Neural progenitor cell (in vitro differentiated cells): ENCODE results near the gene ACTRT2. TPM values are rescaled to one million over a fixed set of nuclear protein-coding genes. Genes with fewer than 3 reads are reported as not detected.

Source experiments
- DNase-seq: peaks from one replicate; pipeline ENCODE4 v3.0.0-alpha.2; 2016; ENCODE audit warnings: low spot score
- H2AFZ ChIP-seq: fragments of 200-600 bp; sonication (generic); replicated peaks from 2 replicates; pipeline ENCODE4 v1.6.1; 2016; ENCODE audit warnings: antibody characterized with exemption
- H3F3A ChIP-seq: fragments of 200-600 bp; sonication (generic); 2 replicates; pipeline ENCODE4 v1.6.1; 2016; ENCODE audit warnings: antibody characterized with exemption, low read depth
- H3K27ac ChIP-seq: fragments of 200-600 bp; sonication (generic); 2 replicates; pipeline ENCODE4 v1.5.1; 2016; ENCODE audit warnings: mild to moderate bottlenecking
- H3K27me3 ChIP-seq: fragments of 200-600 bp; sonication (generic); 2 replicates; pipeline ENCODE4 v1.6.1; 2016; ENCODE audit warnings: mild to moderate bottlenecking, moderate library complexity
- H3K36me3 ChIP-seq: fragments of 200-600 bp; sonication (generic); 2 replicates; pipeline ENCODE4 v1.5.1; 2016
- H3K4me1 ChIP-seq: fragments of 200-600 bp; sonication (generic); 2 replicates; pipeline ENCODE4 v1.6.1; 2016; ENCODE audit warnings: mixed run types
- H3K4me2 ChIP-seq: fragments of 200-600 bp; sonication (generic); 2 replicates; pipeline ENCODE4 v1.6.1; 2016
- H3K4me3 ChIP-seq: fragments of 200-600 bp; sonication (generic); 2 replicates; pipeline ENCODE4 v1.5.1; 2016
- H3K79me2 ChIP-seq: fragments of 200-600 bp; sonication (generic); 2 replicates; pipeline ENCODE4 v1.6.1; 2016; ENCODE audit warnings: low read depth
- H3K9ac ChIP-seq: fragments of 200-600 bp; sonication (generic); 2 replicates; pipeline ENCODE4 v1.6.1; 2016
- H3K9me3 ChIP-seq: fragments of 200-600 bp; sonication (generic); 2 replicates; pipeline ENCODE4 v1.5.1; 2016; ENCODE audit warnings: low read depth
- H4K20me1 ChIP-seq: fragments of 200-600 bp; sonication (generic); 2 replicates; pipeline ENCODE4 v1.6.1; 2016; ENCODE audit warnings: low read depth
- H3K27ac Mint-ChIP-seq: 3 replicates; pipeline ENCODE4 v1.8.0; 2021; ENCODE audit warnings: mixed read lengths
- H3K27me3 Mint-ChIP-seq: 2 replicates; pipeline ENCODE4 v1.8.0; 2022; ENCODE audit warnings: low read depth, mild to moderate bottlenecking, inconsistent platforms, moderate library complexity, mixed read lengths; ENCODE audit not compliant: insufficient read depth
- H3K36me3 Mint-ChIP-seq: 3 replicates; pipeline ENCODE4 v1.8.0; 2021; ENCODE audit warnings: mixed read lengths
- H3K4me1 Mint-ChIP-seq: 3 replicates; pipeline ENCODE4 v1.8.0; 2021; ENCODE audit warnings: mixed read lengths
- H3K4me3 Mint-ChIP-seq: 3 replicates; pipeline ENCODE4 v1.8.0; 2021; ENCODE audit warnings: mild to moderate bottlenecking, moderate library complexity, mixed read lengths
- H3K9me3 Mint-ChIP-seq: 3 replicates; pipeline ENCODE4 v1.8.0; 2020; ENCODE audit warnings: mixed read lengths
- CTCF ChIP-seq: fragments of 200-600 bp; sonication (generic); IDR thresholded peaks from 2 replicates; pipeline ENCODE4 v1.5.1; 2017; ENCODE audit warnings: antibody characterized with exemption, mild to moderate bottlenecking
- EZH2 ChIP-seq: fragments of 200-600 bp; sonication (generic); IDR thresholded peaks from 2 replicates; pipeline ENCODE4 v1.6.1; 2017; ENCODE audit warnings: antibody characterized with exemption, mild to moderate bottlenecking, moderate library complexity
- EZH2phosphoT487 ChIP-seq: fragments of 200-600 bp; sonication (generic); IDR thresholded peaks from 2 replicates; pipeline ENCODE4 v1.6.1; 2017; ENCODE audit warnings: antibody characterized with exemption
- total RNA-seq: library from RNA; depleted of rRNA; stranded (reverse); fragments of >200 nt; gene quantifications from 2 replicates; pipeline ENCODE4 v1.2.3, GENCODE V29; 2015; ENCODE audit warnings: low replicate concordance

ACTRT2 gene
- total RNA-seq, 1 donor from 2014 or later: not detected

- Mint-ChIP-seq H3K36me3 (no peaks in the 10 kb centered on the region), H3K4me1 (peaks cover 25% of the 10 kb centered on the region), H3K27me3 (peaks cover 39% of the 10 kb centered on the region), H3K4me3 (peak overlapping the region; percentile 77), H3K9me3 (no peaks in the 10 kb centered on the region), H3K27ac (no peak overlapping the region)
- Histone ChIP-seq H3K27ac (no peak overlapping the region), H3K9ac (no peak overlapping the region), H3K79me2 (no peaks in the 10 kb centered on the region), H3K4me1 (peaks cover 58% of the 10 kb centered on the region), H3K9me3 (no peaks in the 10 kb centered on the region), H3K36me3 (no peaks in the 10 kb centered on the region), H3K4me2 (peak overlapping the region; percentile 84), H3K27me3 (peaks cover 92% of the 10 kb centered on the region), H2AFZ (no peak overlapping the region), H4K20me1 (peaks cover 48% of the 10 kb centered on the region), H3K4me3 (no peak overlapping the region), H3F3A (peaks cover 9% of the 10 kb centered on the region)
- DNase-seq: no peak
- TF ChIP-seq EZH2 (no peak), EZH2phosphoT487 (no peak), CTCF (no peak)
Observed at GRCh38 chr1:3071565-3072390, 50.5 kb downstream of the ACTRT2 start.

Other genes starting within 250 kb of the ACTRT2 start
- gene TTC34, start 219.8 kb upstream of the ACTRT2 start, total RNA-seq: 0.09 and 0.87 TPM in 2 replicates
- gene PRDM16, start 47.7 kb downstream of the ACTRT2 start, total RNA-seq: 1.9 and 2.0 TPM in 2 replicates